K562 (cell line): ENCODE data around the gene AKR1C3. TPM values are rescaled to one million over a fixed set of nuclear protein-coding genes. Genes with fewer than 3 reads are reported as not detected.

ENCODE experiments used
- ATAC-seq: fragments of 200-7000 bp; cut with Tn5 transposase; 3 replicates; pipeline ENCODE4 v1.9.1; 2020; ENCODE audit warnings: moderate library complexity
- BruUV-seq: library from RNA; stranded (reverse); fragments of 400-500 nt; replicated peaks from 2 replicates; lab custom pipeline; 2021; lab: Mats Ljungman, UMichigan
- CTCF ChIA-PET: fragments of 300-600 bp; formaldehyde crosslinking; extraction: SDS; loops from one replicate; lab custom pipeline; 2021; ENCODE audit warnings: low intra/inter-chr PET ratio; lab: Yijun Ruan, JAX
- POLR2A ChIA-PET: fragments of 300-600, 350-650 bp; sonication (Branson Sonifier 250); formaldehyde crosslinking; extraction: SDS; loops from one replicate; lab custom pipeline; 2021; ENCODE audit warnings: antibody characterized with exemption, inconsistent platforms; lab: Yijun Ruan, JAX
- DNase-seq, 4 experiments: peaks; one replicate each; pipeline versions ENCODE4 v3.0.0 to v3.0.0-alpha.2; 2011 to 2018; ENCODE audit warnings: low spot score in 3 of 4, mixed read lengths in 3 of 4; ENCODE audit errors: extremely low read depth in 1 of 4
- FAIRE-seq: peaks from 2 replicates; lab custom pipeline; 2011; peaks lifted over from hg19 to GRCh38; lab: Jason Lieb, UNC
- H2AFZ ChIP-seq: 2 replicates; pipeline ENCODE4 v1.6.0; 2011; ENCODE audit warnings: low read depth, low read length, control low read depth, inconsistent platforms
- H3K27ac ChIP-seq: fragments of 200-600 bp; 3 replicates; pipeline ENCODE4 v1.8.0; 2011; ENCODE audit warnings: low read depth, mild to moderate bottlenecking, control low read depth, inconsistent platforms, low read length, moderate library complexity, mixed read lengths; ENCODE audit errors: extremely low read depth
- H3K27me3 ChIP-seq, 2 experiments: fragments of 300-600 bp in 1 of 2; 2 replicates in 1 of 2; 3 replicates in 1 of 2; pipeline versions ENCODE4 v1.6.0 to v1.8.0; 2011; ENCODE audit warnings: inconsistent platforms in 2 of 2, low read length in 2 of 2, mild to moderate bottlenecking in 1 of 2, mixed read lengths in 1 of 2, moderate library complexity in 1 of 2; ENCODE audit not compliant: control insufficient read depth in 2 of 2, insufficient read depth in 2 of 2
- H3K36me3 ChIP-seq: fragments of 300-600 bp; 3 replicates; pipeline ENCODE4 v1.8.0; 2011; ENCODE audit warnings: mild to moderate bottlenecking, low read length, inconsistent platforms; ENCODE audit not compliant: control insufficient read depth, insufficient read depth
- H3K4me1 ChIP-seq, 2 experiments: fragments of 200-600 bp in 1 of 2; replicated peaks in 1 of 2; 2 replicates in 1 of 2; 3 replicates in 1 of 2; pipeline versions ENCODE4 v1.5.1 to v1.8.0; 2011; ENCODE audit warnings: inconsistent platforms in 2 of 2, low read length in 2 of 2, mild to moderate bottlenecking in 1 of 2, mixed read lengths in 1 of 2, moderate library complexity in 1 of 2; ENCODE audit not compliant: control insufficient read depth in 2 of 2, insufficient read depth in 2 of 2
- H3K4me2 ChIP-seq: 2 replicates; pipeline ENCODE4 v1.6.1; 2011; ENCODE audit warnings: low read length, control low read depth, inconsistent platforms, mixed read lengths; ENCODE audit not compliant: insufficient read depth
- H3K4me3 ChIP-seq: fragments of 200-600 bp; sonication (generic), shearing (Covaris generic); 2 replicates; pipeline ENCODE4 v1.5.1; 2016; ENCODE audit warnings: control low read depth, inconsistent platforms
- H3K79me2 ChIP-seq: fragments of 200-600 bp; 3 replicates; pipeline ENCODE4 v1.8.0; 2011; ENCODE audit warnings: low read length, inconsistent platforms; ENCODE audit not compliant: control insufficient read depth, insufficient read depth
- H3K9ac ChIP-seq, 2 experiments: 2 replicates each; pipeline versions ENCODE4 v1.6.0 to v1.6.1; 2011; ENCODE audit warnings: low read depth in 2 of 2, low read length in 2 of 2, control low read depth in 1 of 2, inconsistent platforms in 1 of 2, mild to moderate bottlenecking in 1 of 2, mixed read lengths in 1 of 2; ENCODE audit not compliant: insufficient read depth in 1 of 2
- H3K9me1 ChIP-seq: one replicate; pipeline ENCODE4 v1.6.0; 2011; ENCODE audit warnings: inconsistent platforms, mild to moderate bottlenecking, low read length, moderate library complexity; ENCODE audit not compliant: control insufficient read depth, insufficient read depth
- H3K9me3 ChIP-seq: replicated peaks from 2 replicates; pipeline ENCODE4 v1.5.1; 2011; ENCODE audit warnings: low read depth, low read length, inconsistent platforms; ENCODE audit not compliant: control insufficient read depth, insufficient read depth
- H4K20me1 ChIP-seq: replicated peaks from 2 replicates; pipeline ENCODE4 v1.6.1; 2011; ENCODE audit warnings: low read length, inconsistent platforms, mixed read lengths; ENCODE audit not compliant: control insufficient read depth, insufficient read depth
- BRF2 ChIP-seq: IDR thresholded peaks from 3 replicates; pipeline ENCODE4 v1.6.1; 2011; ENCODE audit warnings: borderline replicate concordance, mild to moderate bottlenecking; ENCODE audit not compliant: insufficient read length, insufficient read depth
- ESRRA ChIP-seq: fragments of 450-650 bp; IDR thresholded peaks from 2 replicates; pipeline ENCODE4 v1.6.1; 2014; ENCODE audit warnings: low read depth, mild to moderate bottlenecking, moderate library complexity, borderline replicate concordance
- ETV5 ChIP-seq: sonication (generic); formaldehyde crosslinking; IDR thresholded peaks from 2 replicates; pipeline ENCODE4 v1.4.0; 2020; ENCODE audit warnings: low read depth, mild to moderate bottlenecking, missing genetic modification reagents
- HDAC6 ChIP-seq: IDR thresholded peaks from 2 replicates; pipeline ENCODE4 v1.6.1; 2012; ENCODE audit warnings: low read depth, mild to moderate bottlenecking, control low read depth, inconsistent platforms, low read length, moderate library complexity
- MYC ChIP-seq, 2 experiments: fragments of 250-450 bp in 1 of 2; sonication (Bioruptor Pico) in 1 of 2; IDR thresholded peaks; 2 replicates each; pipeline versions ENCODE4 v1.5.1 to v1.6.1; 2012 to 2021; ENCODE audit warnings: low read depth in 2 of 2, borderline replicate concordance in 1 of 2, improper control_type of control experiment in 1 of 2, low read length in 1 of 2, mild to moderate bottlenecking in 1 of 2, moderate library complexity in 1 of 2
- NR3C1 ChIP-seq: sonication (generic); formaldehyde crosslinking; IDR thresholded peaks from 2 replicates; pipeline ENCODE4 v1.8.1; 2022; ENCODE audit warnings: missing genetic modification reagents
- SLC30A9 ChIP-seq: fragments of 250-450 bp; sonication (Bioruptor Pico); IDR thresholded peaks from 2 replicates; pipeline ENCODE4 v1.8.0; 2022; ENCODE audit warnings: mild to moderate bottlenecking, moderate library complexity
- ZNF133 ChIP-seq: fragments of 250-450 bp; sonication (Bioruptor Pico); IDR thresholded peaks from 2 replicates; pipeline ENCODE4 v1.4.0; 2020; ENCODE audit warnings: mild to moderate bottlenecking
- ZNF444 ChIP-seq: fragments of 250-450 bp; sonication (Bioruptor Pico); IDR thresholded peaks from 2 replicates; pipeline ENCODE4 v1.4.0; 2020; ENCODE audit warnings: mild to moderate bottlenecking, moderate library complexity
- ZNF592 ChIP-seq: fragments of 450-650 bp; IDR thresholded peaks from 2 replicates; pipeline ENCODE4 v1.6.1; 2017; ENCODE audit warnings: antibody characterized with exemption, mild to moderate bottlenecking
- in situ Hi-C: fragments of 300-500 bp; cut with MboI; formaldehyde crosslinking; loops from 4 replicates; pipeline ENCODE4 v1.15.0; 2018; ENCODE audit warnings: inconsistent platforms, mixed read lengths
- intact Hi-C: fragments of 100-400 bp; cut with micrococcal nuclease; formaldehyde crosslinking; loops from 2 replicates; pipeline ENCODE4 v1.14.2; 2022
- polyA plus RNA-seq, 8 experiments: library from polyadenylated mRNA; depleted of rRNA in 4 of 8; stranded (reverse) in 5 of 8; unstranded in 3 of 8; fragments of >200 nt; fragmentation: Nextera tagmentation in 2 of 8; fragmentation: Illumina TruSeq in 1 of 8; extraction: Ambion mirVana in 2 of 8; extraction: Trizol in 1 of 8; gene quantifications; 2 replicates each; pipeline versions ENCODE4 v1.2.1 to v1.2.3, GENCODE V29; 2011 to 2014; ENCODE audit warnings: inconsistent platforms in 1 of 8, missing spikeins in 1 of 8
- total RNA-seq, 7 experiments: library from RNA; depleted of rRNA in 6 of 7; stranded (reverse); fragments of >200 nt in 6 of 7; fragmentation: Illumina TruSeq in 2 of 7; extraction: Trizol in 2 of 7; gene quantifications; 2 replicates each; pipeline versions ENCODE4 v1.2.1 to v1.2.3, GENCODE V29; 2011 to 2021; ENCODE audit warnings: low replicate concordance in 1 of 7
- TF ChIP-seq, protein P1 (sequence below): fragments of 250-450 bp; sonication (Bioruptor Pico); IDR thresholded peaks from 2 replicates; pipeline ENCODE4 v1.4.0; 2020; ENCODE audit warnings: mild to moderate bottlenecking, moderate library complexity, borderline replicate concordance

AKR1C3 gene
- total and polyA plus RNA-seq, 9 of the 15 experiments (the other 6 are each of a cell fraction or from before 2014, with no cell fraction given), result 4.6 to 20.4 (median 10.1) TPM

- intact Hi-C loops, result loop anchor here (10.0 kb wide), 1 partner anchor 276 kb away; no protein-coding TSS in a partner anchor
- no peak for ATAC-seq
- no peak for TF ChIP-seq MYC (IDR thresholded peaks at IDR 0.05; ENCODE audit: low read depth, low read length)
- no peak for TF ChIP-seq MYC (CRISPR knock-in tag; IDR thresholded peaks at IDR 0.05; ENCODE audit: borderline replicate concordance, low read depth)
- TF ChIP-seq ETV5 (CRISPR knock-in tag), result no peak
- TF ChIP-seq, protein P1, sequence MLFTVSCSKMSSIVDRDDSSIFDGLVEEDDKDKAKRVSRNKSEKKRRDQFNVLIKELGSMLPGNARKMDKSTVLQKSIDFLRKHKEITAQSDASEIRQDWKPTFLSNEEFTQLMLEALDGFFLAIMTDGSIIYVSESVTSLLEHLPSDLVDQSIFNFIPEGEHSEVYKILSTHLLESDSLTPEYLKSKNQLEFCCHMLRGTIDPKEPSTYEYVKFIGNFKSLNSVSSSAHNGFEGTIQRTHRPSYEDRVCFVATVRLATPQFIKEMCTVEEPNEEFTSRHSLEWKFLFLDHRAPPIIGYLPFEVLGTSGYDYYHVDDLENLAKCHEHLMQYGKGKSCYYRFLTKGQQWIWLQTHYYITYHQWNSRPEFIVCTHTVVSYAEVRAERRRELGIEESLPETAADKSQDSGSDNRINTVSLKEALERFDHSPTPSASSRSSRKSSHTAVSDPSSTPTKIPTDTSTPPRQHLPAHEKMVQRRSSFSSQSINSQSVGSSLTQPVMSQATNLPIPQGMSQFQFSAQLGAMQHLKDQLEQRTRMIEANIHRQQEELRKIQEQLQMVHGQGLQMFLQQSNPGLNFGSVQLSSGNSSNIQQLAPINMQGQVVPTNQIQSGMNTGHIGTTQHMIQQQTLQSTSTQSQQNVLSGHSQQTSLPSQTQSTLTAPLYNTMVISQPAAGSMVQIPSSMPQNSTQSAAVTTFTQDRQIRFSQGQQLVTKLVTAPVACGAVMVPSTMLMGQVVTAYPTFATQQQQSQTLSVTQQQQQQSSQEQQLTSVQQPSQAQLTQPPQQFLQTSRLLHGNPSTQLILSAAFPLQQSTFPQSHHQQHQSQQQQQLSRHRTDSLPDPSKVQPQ (CRISPR knock-in tag), result no peak
- TF ChIP-seq SLC30A9 (CRISPR knock-in tag), result no peak
- no peak for TF ChIP-seq BRF2
- no peak for TF ChIP-seq NR3C1 (CRISPR knock-in tag)
- TF ChIP-seq HDAC6, result no peak
- TF ChIP-seq ESRRA, result no peak
- TF ChIP-seq ZNF133 (CRISPR knock-in tag), result no peak
- no peak for TF ChIP-seq ZNF592
- no peak for TF ChIP-seq ZNF444
Observed at GRCh38 chr10:5090551-5090950, 3.7 kb upstream of the AKR1C3 start.

More at GRCh38 chr10:5090551-5090950, 3.7 kb upstream of the AKR1C3 start:
- H3K9me1 ChIP-seq, result no peaks in the 10 kb centered on the region
- H3K79me2 ChIP-seq, result no peaks in the 10 kb centered on the region
- no peaks in the 10 kb centered on the region for H3K36me3 ChIP-seq
- H3K4me1 ChIP-seq, result no peaks in the 10 kb centered on the region; a peak in 1 of 5 replicates
- POLR2A ChIA-PET, result interaction anchor here (0.7 kb wide), 1 partner anchor 10 kb away, joined by 3 read pairs; no protein-coding TSS in a partner anchor
- H3K4me3 ChIP-seq, result no peak overlapping the region
- H3K27ac ChIP-seq, result no peak overlapping the region
- CTCF ChIA-PET, result interaction anchor here (0.6 kb wide), 1 partner anchor 241 kb away, joined by 4 read pairs; no protein-coding TSS in a partner anchor
- BruUV-seq, result no TSS peak
- peak overlapping the region; percentile 9; the same call in 1 of the 2 replicates for H2AFZ ChIP-seq
- FAIRE-seq, result no peak
- no peak for DNase-seq
- no peaks in the 10 kb centered on the region for H4K20me1 ChIP-seq
- H3K9ac ChIP-seq, result no peak overlapping the region
- in situ Hi-C loops, result no loop called here
- no peak overlapping the region for H3K4me2 ChIP-seq
- H3K9me3 ChIP-seq, result peaks cover 7% of the 10 kb centered on the region
- H3K27me3 ChIP-seq, result no peaks in the 10 kb centered on the region
